ENCODE measurements around the gene RNU6-9.
A peak's percentile ranks its signal among the peaks of the same experiment; 100 is the strongest.
"Not testable (repeated sequence)": the region's sequence is repeated elsewhere in the genome, so short reads cannot be mapped to it uniquely, and the experiment has no call there.

RNU6-9 gene

GRCh38 chr19:850221-850978 is 42.9 kb upstream of the RNU6-9 start:
- POLR2A ChIA-PET, result interaction anchor here (0.8 kb wide), 1 partner anchor 52 kb away, joined by 4 read pairs; no protein-coding TSS in a partner anchor
- CTCF ChIA-PET, result interaction anchor here (0.8 to 3.1 kb wide), 7 partner anchors 8 to 73 kb away, joined by 3 to 27 read pairs (median 4); partner anchors contain the start of gene CFD
- TF ChIP-seq CTCF (IDR thresholded peaks at IDR 0.05; ENCODE audit: insufficient read depth, low read length, missing control alignments), result no peak
- H3K4me3 ChIP-seq (ENCODE audit: low read depth, low read length), result no peak overlapping the region; the same call in 1 of the 2 replicates
- DNase-seq (ENCODE audit: low read depth, low spot score), result peak; percentile 47

- ChIA-PET POLR2A (interaction anchor here (0.8 kb wide), 1 partner anchor 53 kb away, joined by 4 read pairs; no protein-coding TSS in a partner anchor), CTCF (interaction anchor here (1.4 to 3.1 kb wide), 4 partner anchors 8 to 67 kb away, joined by 3 to 27 read pairs (median 12); partner anchors contain the start of gene CFD)
- DNase-seq (ENCODE audit: low read depth, low spot score), result no peak
- no peak overlapping the region; the same call in 1 of the 2 replicates for H3K4me3 ChIP-seq (ENCODE audit: low read depth, low read length)
- no peak for TF ChIP-seq CTCF (IDR thresholded peaks at IDR 0.05; ENCODE audit: insufficient read depth, low read length, missing control alignments)
These were observed 42.3 kb upstream of the RNU6-9 start for GRCh38 chr19:850979-851335.

DNA sequence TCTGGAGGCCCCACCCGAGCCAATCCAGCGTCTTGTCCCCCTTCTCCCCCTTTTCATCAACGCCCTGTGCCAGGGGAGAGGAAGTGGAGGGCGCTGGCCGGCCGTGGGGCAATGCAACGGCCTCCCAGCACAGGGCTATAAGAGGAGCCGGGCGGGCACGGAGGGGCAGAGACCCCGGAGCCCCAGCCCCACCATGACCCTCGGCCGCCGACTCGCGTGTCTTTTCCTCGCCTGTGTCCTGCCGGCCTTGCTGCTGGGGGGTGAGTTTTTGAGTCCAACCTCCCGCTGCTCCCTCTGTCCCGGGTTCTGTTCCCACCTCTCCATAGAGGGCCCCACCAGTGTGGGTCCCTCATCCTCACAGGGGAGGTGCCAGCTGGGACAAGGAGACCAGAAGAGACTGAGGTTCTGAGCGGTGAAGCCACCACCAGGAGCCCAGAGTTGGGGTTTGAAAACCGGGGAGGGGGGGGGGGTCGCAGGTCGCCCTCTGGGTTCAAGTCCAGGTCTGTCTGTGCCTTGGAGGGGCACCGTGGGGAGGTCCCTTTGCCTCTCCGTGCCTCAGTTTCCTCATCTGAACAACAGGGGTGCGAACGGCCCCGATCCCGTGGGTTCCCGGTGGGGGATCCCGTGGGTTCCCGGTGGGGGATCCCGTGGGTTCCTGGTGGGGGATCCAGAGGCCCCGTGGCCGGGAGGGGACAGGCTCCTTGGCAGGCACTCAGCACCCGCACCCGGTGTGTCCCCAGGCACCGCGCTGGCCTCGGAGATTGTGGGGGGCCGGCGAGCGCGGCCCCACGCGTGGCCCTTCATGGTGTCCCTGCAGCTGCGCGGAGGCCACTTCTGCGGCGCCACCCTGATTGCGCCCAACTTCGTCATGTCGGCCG is 40.9 kb upstream of the RNU6-9 start, which contains the start of gene ELANE:
TSS of gene ELANE (plus strand) at position 168 of the 878 bp plus-strand sequence. CDS start at position 194, 26 bp downstream.
- no peak within 1 kb of the TSS for H3K4me3 ChIP-seq (ENCODE audit: low read depth, low read length)
- no peak for TF ChIP-seq CTCF (IDR thresholded peaks at IDR 0.05; ENCODE audit: insufficient read depth, low read length, missing control alignments)
- ChIA-PET CTCF (no interaction called here), POLR2A (no interaction called here)
- DNase-seq (ENCODE audit: low read depth, low spot score), result no peak

GRCh38 chr19:853014-853585 is 40.2 kb upstream of the RNU6-9 start:
- H3K4me3 ChIP-seq (ENCODE audit: low read depth, low read length), result no peak overlapping the region
- DNase-seq (ENCODE audit: low read depth, low spot score), result no peak
- ChIA-PET POLR2A (no interaction called here), CTCF (no interaction called here)
- no peak for TF ChIP-seq CTCF (IDR thresholded peaks at IDR 0.05; ENCODE audit: insufficient read depth, low read length, missing control alignments)

DNA sequence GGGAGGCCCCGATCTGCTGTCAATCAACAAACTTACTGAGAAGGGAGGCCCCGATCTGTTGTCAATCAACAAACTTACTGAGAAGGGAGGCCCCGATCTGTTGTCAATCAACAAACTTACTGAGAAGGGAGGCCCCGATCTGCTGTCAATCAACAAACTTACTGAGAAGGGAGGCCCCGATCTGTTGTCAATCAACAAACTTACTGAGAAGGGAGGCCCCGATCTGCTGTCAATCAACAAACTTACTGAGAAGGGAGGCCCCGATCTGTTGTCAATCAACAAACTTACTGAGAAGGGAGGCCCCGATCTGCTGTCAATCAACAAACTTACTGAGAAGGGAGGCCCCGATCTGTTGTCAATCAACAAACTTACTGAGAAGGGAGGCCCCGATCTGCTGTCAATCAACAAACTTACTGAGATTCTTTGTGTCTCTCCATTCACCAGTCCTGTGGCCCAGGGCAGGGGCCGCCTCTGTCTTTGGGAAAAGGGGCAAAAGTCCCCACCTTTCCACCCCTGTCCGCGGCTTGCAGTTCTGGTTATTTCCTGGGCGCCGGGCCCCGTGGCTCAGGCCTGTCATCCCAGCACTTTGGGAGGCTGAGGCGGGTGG is 39.6 kb upstream of the RNU6-9 start:
- CTCF ChIA-PET, result interaction anchor here (1.5 kb wide), 1 partner anchor 387 kb away, joined by 3 read pairs; no protein-coding TSS in a partner anchor
- DNase-seq (ENCODE audit: low read depth, low spot score); POLR2A ChIA-PET; H3K4me3 ChIP-seq (ENCODE audit: low read depth, low read length): not testable (repeated sequence)

DNA sequence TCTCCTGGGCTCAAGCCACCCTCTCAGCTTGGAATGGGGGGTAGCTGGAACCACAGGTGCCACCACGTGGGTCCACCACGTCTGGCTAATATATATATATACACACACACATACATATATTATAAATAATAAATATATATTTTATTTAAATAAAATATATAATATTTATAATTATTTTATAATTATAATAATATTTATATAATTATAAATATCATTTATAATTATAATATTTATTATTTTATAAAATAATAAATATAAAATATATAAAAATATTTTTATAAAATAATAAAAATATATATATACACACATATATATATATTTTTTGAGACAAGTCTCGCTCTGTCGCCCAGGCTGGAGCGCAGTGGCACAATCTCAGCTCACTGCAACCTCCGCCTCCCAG is 38.7 kb upstream of the RNU6-9 start:
- H3K4me3 ChIP-seq (ENCODE audit: low read depth, low read length), result no peak overlapping the region
- CTCF ChIA-PET, result interaction anchor here (0.7 to 3.3 kb wide), 5 partner anchors 23 to 386 kb away, joined by 3 to 18 read pairs (median 3); partner anchors contain the start of gene WDR18
- no peak for TF ChIP-seq CTCF (IDR thresholded peaks at IDR 0.05; ENCODE audit: insufficient read depth, low read length, missing control alignments)
- no peak for DNase-seq (ENCODE audit: low read depth, low spot score)
- POLR2A ChIA-PET, result no interaction called here

Data from AG04449 (cell line).